ENCODE data around the gene CTRL.

GRCh38 chr16:67949645-67950044 is 18.0 kb upstream of the CTRL start:
- no peak for TF ChIP-seq CTCF (IDR thresholded peaks at IDR 0.05)
- TF ChIP-seq POLR2A (IDR thresholded peaks at IDR 0.05) = no peak

All from ovary (tissue), 3 donors.